GM20000 (cell line): ENCODE results near the gene TNRC6B.

Experiments used
- DNase-seq: peaks from one replicate; pipeline ENCODE4 v3.0.0; 2012; ENCODE audit warnings: low spot score
- TF ChIP-seq, protein P1 (sequence below): IDR thresholded peaks from 2 replicates; pipeline ENCODE4 v1.5.1; 2012; ENCODE audit warnings: mild to moderate bottlenecking, control low read depth; ENCODE audit errors: extremely low read depth, missing control alignments

TNRC6B gene

DNA sequence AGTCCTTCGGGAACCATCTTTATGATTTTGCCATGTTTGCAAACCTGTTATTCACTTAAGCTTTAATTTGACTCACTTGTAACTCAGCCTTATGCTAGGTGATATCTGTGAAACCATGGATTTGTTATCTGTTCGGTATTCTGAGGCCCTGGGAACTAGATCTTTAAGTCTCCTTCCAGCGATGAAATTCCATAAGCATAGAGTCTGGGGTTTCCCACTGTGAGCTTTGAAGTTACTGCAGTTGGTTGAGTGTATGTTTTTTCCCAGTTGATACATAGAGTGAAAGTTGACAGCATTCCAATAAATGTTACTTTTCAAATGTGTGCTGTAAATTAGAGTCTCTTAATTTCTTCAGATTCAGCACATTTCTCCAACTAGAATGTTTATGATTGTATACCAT lies 66.9 kb downstream of the TNRC6B start:
- TF ChIP-seq, protein P1, sequence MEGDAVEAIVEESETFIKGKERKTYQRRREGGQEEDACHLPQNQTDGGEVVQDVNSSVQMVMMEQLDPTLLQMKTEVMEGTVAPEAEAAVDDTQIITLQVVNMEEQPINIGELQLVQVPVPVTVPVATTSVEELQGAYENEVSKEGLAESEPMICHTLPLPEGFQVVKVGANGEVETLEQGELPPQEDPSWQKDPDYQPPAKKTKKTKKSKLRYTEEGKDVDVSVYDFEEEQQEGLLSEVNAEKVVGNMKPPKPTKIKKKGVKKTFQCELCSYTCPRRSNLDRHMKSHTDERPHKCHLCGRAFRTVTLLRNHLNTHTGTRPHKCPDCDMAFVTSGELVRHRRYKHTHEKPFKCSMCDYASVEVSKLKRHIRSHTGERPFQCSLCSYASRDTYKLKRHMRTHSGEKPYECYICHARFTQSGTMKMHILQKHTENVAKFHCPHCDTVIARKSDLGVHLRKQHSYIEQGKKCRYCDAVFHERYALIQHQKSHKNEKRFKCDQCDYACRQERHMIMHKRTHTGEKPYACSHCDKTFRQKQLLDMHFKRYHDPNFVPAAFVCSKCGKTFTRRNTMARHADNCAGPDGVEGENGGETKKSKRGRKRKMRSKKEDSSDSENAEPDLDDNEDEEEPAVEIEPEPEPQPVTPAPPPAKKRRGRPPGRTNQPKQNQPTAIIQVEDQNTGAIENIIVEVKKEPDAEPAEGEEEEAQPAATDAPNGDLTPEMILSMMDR = no peak
- DNase-seq = no peak

DNA sequence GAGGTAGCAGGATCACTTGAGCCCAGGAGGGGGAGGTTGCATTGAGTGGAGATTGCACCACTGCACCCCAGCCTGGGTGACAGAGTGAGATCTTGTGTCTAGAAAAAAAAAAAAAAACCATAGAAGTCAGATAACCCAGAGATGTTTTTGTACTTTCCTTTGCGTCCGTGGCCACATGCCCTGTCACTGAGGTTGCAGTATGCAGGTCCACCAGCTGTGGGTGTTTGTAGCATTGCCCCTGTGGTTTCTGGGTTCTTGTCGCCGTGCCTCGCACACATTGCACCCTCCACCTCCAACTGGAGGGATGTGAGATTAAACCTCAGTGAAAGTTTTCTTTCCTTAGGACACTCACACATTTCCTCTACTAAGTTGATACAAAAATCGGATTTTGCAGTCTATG lies 70.3 kb downstream of the TNRC6B start:
- TF ChIP-seq, protein P1 = no peak

DNA sequence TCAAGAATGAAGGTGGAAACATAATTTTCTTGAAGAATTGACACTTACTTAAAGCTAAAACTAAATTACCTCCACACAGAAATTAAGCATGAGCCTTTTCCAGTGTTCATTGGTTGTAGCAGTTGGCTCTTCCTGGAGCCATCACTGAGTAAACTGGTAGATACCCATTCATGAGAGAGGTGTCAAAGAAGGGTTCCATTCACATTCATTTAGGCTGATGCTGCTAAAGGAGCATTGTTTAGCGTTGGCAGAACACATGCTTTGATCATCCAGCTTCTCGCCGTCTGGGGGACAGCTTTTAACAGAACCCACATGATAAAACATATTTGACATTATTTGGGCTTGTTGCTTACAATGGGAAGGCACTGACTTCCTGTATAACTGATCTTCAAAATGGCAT lies 71.6 kb downstream of the TNRC6B start:
- TF ChIP-seq, protein P1 = no peak

More for the DNA sequence above, 70.3 kb downstream of the TNRC6B start:
- no peak for DNase-seq

DNA sequence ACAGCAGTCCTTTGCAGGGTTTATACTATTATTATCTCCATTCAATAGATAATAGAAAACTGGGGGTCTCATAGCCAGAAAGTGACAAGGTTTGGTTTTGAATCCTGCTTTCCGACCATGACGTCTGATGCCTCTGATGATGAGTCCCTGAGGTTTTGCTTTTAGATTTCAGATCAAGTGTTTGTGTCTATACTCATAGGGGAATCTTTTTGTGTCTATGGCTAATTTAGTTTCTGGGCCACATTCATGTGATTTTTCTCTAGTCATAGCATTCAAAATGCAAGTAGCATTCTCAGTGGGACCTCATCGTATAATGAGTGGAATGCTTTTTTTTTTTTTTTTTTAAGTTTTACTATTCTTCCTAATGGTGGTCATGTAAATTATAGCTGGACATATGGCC lies 72.9 kb downstream of the TNRC6B start:
- DNase-seq = peak; percentile 46
- TF ChIP-seq, protein P1 = no peak

More for the DNA sequence above, 71.6 kb downstream of the TNRC6B start:
- no peak for DNase-seq

DNA sequence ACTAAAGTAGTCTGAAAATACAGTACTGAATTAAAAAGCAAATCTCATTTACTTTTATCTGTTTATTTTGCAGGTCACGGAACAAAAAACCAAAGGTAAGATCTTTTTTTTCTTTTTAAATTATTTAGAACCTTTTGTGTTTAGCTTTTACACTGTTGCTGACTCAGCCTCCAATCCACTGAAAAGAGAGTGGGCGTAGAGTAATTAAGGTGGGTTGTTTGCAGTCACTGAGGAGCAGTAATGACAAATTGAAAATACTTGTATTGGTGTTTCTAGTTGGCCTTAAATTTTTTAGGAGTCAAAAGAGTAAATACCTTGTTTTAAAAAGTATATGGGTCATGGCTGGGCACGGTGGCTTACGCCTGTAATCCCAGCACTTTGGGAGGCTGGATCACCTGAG lies 73.4 kb downstream of the TNRC6B start:
- no peak for DNase-seq
- TF ChIP-seq, protein P1 = no peak

DNA sequence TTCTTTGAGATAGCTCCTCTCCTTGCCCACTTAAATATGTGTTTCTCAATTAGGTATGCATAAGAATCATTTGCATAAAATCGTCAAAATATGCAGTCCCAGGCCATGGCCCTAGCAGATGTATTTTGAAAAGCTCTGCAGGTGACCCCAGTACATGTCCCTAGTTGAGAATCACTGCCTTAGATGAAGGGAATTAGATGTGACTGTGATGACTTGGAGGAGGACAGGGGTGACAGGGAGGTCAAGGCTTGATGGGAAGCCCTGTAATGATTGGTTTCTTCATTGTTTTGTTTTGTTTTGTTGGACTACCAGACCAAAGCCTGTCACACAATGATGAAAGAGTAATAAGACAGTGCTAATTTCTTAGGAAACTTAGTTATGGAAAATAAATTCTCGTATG lies 74.4 kb downstream of the TNRC6B start:
- DNase-seq = no peak
- TF ChIP-seq, protein P1 = no peak

DNA sequence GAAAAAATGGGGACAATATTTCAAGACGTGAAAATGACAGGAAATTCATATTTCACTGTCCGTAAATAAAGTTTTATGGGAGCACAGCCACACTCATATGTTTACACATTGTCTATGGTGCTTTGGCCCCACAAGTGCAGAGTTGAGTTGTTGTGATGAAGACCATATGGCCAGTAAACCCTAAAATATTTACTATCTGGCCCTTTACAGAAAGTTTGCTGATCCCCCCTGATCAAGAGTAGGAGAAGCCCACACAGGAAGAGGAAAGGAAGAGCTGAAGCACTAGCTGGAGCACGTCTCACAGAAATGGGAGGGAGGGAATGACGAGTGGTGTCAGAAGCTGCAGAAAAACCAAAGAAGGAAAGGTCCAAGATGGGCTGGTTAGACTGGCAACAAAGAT lies 78.8 kb downstream of the TNRC6B start:
- DNase-seq = no peak
- TF ChIP-seq, protein P1 = no peak

DNA sequence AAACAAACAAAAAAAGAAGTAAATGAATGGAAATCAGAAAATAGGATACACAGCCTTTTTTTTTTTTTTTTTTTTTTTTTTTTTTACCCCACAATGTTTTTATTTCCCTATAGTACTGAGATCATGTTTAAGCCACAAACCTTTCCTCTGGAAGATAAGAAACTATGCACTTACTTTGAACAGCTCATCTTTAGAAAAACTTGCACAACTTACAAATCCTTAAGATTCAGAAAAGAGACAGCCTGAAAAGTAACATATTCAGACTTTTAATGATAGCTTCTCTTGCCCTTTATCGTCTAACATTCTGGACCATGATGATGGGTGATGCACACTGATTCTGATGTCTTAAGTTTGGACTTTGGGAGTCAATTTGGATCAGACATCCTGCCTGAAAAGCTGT lies 80.3 kb downstream of the TNRC6B start:
- no peak for DNase-seq

More for the DNA sequence above, 80.3 kb downstream of the TNRC6B start:
- TF ChIP-seq, protein P1 = no peak
